Epithelial cell of esophagus (primary cell): ENCODE data around the gene OPRM1.
"Not testable (repeated sequence)": the region's sequence is repeated elsewhere in the genome, so short reads cannot be mapped to it uniquely, and the experiment has no call there.

Experiments used
- DNase-seq: peaks from one replicate; pipeline ENCODE4 v3.0.0; 2010; ENCODE audit warnings: low read depth
- H3K4me3 ChIP-seq: 2 replicates; pipeline ENCODE4 v1.5.1; 2011; ENCODE audit warnings: mild to moderate bottlenecking, low read length, control low read depth
- TF ChIP-seq, protein P1 (sequence below): IDR thresholded peaks from 2 replicates; pipeline ENCODE4 v1.5.1; 2011; ENCODE audit warnings: low read depth, mild to moderate bottlenecking, low read length, control low read depth, inconsistent platforms; ENCODE audit not compliant: insufficient read depth; ENCODE audit errors: missing control alignments

Gene OPRM1

DNA sequence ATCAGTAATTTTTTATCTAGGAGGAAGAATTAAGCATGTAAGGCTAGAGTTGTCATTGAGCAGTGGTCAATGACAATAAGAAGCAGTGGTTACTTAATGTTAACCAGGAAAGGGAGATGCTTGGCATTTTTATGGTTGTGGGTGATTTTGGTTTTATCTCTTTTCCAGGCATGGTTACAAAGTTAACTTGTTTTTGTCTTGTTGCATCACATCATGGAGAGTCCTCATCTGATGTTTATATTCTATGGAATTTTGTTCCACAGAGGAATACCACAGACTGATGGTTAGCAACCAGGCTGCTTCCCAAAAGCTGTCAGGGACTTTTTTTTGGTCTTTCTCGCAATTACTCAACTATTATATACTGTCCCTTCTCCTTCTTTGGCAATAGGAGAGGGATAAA, 32.7 kb downstream of the OPRM1 start:
- no peak overlapping the region for H3K4me3 ChIP-seq
- TF ChIP-seq, protein P1, sequence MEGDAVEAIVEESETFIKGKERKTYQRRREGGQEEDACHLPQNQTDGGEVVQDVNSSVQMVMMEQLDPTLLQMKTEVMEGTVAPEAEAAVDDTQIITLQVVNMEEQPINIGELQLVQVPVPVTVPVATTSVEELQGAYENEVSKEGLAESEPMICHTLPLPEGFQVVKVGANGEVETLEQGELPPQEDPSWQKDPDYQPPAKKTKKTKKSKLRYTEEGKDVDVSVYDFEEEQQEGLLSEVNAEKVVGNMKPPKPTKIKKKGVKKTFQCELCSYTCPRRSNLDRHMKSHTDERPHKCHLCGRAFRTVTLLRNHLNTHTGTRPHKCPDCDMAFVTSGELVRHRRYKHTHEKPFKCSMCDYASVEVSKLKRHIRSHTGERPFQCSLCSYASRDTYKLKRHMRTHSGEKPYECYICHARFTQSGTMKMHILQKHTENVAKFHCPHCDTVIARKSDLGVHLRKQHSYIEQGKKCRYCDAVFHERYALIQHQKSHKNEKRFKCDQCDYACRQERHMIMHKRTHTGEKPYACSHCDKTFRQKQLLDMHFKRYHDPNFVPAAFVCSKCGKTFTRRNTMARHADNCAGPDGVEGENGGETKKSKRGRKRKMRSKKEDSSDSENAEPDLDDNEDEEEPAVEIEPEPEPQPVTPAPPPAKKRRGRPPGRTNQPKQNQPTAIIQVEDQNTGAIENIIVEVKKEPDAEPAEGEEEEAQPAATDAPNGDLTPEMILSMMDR: no peak
- no peak for DNase-seq

DNA sequence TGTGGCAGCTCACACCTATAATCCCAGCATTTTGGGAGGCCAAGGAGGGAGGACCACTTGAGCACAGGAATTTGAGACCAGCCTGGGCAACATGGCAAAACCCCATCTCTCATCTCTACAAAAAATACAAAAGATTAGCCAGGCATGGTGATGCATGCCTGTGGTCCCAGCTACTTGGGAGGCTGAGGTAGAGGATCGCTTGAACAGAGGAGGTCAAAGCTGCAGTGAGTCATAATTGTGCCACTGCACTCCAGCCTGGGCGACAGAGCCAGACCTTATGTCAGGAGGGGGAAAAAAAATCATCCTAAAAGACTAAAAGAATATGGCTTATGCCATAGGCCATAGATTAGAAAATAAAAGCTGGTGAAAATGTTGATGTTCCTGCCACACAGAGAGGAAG, 39.6 kb downstream of the OPRM1 start:
- H3K4me3 ChIP-seq, DNase-seq: not testable (repeated sequence)

DNA sequence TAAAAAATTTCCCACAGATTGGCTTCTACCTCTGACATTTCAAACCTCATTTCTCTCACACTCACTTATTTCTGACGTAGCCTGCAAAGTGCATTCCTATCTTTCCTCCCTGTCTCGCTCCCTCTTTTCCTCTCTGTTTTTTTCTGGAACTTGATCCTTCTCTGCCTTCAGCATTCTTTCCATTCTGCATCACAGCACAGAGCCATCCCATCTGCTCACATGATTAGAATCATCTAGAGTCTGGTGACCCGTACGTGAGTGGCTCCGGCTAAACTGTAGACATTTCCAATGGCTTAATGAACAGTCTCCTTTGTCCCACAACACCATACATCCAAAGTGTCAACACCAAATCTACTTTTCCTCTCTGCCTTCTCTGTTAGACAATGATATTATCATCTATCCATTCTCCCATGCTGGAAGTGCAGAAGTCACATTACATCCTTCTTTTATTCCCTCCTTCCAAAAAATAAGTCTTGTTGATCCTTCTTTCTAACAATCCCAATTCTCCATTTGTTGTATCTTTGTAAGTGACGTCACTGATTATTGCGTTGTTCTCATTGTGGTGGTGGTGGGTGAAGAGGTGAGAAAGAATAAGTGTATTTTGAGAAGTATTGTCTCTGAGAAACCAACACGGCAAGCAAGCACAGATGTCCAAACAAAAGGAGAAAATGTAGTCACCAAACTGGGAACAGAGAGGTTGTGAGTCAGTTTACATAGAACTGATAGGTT, 41.6 kb downstream of the OPRM1 start:
- H3K4me3 ChIP-seq: no peak overlapping the region
- TF ChIP-seq, protein P1: no peak

DNA sequence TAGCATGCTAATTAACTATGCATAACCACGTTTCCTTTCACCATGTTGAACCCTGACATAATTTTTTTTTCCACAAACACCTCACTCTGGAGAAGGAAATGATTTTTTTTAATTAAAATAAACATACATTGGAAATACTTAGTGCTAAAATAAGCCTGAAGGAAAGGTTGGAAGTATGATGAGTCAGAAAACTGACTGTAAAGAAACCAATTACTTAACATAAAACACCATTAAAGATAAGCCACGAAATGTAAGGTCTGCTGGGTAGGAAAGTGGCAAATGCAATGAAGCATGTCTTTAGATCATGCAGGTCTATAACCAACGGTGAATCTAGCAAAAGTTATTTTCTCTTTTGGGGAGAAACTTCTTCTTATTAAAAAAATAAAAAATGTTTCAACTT, 47.5 kb downstream of the OPRM1 start:
- TF ChIP-seq, protein P1: no peak
- peak; percentile 6 for DNase-seq
- no peak overlapping the region for H3K4me3 ChIP-seq

More for the DNA sequence above, 41.6 kb downstream of the OPRM1 start:
- no peak for DNase-seq

DNA sequence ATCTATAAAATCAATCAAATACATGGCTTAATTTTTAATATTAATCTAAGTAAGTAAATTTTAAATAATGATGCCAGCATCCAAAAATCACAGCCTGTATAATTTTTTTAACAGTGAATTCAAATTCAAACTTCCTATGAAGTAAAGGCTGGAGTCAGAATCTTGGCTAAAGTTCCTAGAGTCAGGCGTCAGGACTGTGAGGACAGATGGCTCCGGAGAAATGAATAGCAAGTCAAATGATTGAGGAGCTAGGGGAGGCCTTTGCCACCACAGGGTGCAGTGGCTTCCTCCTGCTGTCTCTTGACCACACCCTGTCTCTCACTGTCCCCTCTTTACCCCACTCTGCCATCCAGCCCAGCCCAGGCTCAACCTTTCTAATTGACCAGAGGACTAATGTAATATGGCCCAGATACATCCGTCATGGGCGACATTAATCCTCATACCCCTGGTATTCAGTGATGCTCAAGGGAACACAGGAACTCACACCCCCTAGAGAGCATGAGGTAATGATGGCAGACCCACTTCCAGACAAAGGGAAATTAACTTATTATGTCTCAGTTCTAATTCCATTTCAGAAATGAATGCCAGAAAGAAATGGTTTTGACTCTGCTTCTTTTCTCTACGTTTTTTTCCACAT, 53.4 kb downstream of the OPRM1 start:
- TF ChIP-seq, protein P1: no peak
- H3K4me3 ChIP-seq: no peak overlapping the region
- DNase-seq: no peak

DNA sequence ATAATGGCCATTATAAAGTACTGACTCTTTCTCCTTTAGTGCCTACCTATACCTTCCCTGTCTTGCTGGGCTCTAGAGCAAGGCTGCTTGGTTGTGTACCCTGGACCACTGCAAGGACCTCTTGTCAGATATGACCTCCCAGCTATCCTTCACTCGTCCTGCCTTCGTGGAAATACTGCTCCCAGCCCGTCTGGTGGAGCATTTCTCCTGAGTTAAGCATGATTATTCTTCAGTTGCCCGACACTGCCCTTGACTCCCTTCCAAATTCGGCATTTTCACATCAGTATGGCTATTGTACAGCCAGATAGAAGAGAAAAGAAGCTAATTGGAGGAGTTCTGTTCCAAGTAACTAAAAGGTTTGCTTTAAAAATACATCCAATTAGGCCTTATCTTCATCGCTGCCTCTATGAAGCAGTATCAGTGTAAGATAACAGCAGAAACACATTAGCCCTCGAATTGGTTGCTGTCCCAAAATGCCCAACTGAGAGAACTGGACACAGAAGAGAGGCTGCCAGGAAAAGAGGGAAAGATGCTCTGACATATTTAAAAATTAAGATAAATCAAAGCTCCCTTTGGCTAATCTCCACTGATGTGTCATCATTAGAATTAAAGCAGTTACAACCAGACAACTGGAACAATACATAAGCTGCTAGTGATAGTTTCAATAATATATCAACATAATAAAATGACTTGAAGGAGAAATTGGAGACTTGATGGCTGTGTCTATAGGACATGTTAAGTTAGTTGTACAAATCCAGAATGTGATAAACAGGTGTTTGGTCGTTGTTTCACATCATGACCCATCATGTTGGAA, 54.4 kb downstream of the OPRM1 start:
- H3K4me3 ChIP-seq: no peak overlapping the region
- DNase-seq: no peak
- TF ChIP-seq, protein P1: no peak

DNA sequence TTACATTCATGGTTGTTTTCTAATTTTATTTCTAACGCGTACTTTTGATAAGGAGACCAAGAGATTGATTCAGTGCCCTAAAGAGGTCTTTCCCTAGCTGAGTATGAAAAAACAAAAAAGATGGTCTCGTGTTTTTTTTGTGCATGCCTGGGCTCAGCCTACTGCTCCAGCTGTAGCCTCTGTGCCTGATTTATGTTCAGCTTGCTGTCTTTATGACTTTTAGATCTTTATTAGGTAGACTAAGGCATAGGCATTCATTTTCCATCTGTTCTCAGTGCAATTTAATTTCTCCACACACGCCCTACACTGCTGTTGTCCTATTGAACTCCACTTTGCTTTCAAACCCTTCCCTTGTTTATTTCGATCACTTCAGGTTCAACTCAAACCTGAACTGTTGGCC, 56.5 kb downstream of the OPRM1 start:
- no peak for DNase-seq
- TF ChIP-seq, protein P1: no peak
- H3K4me3 ChIP-seq: no peak overlapping the region
